ENCODE results near the gene GHRHR.

The GHRHR gene

GRCh38 chr7:30954914-30955313 lies 8.8 kb upstream of the GHRHR start:
- Histone ChIP-seq H3K27ac (no peak overlapping the region), H3K4me3 (no peak overlapping the region)

DNA sequence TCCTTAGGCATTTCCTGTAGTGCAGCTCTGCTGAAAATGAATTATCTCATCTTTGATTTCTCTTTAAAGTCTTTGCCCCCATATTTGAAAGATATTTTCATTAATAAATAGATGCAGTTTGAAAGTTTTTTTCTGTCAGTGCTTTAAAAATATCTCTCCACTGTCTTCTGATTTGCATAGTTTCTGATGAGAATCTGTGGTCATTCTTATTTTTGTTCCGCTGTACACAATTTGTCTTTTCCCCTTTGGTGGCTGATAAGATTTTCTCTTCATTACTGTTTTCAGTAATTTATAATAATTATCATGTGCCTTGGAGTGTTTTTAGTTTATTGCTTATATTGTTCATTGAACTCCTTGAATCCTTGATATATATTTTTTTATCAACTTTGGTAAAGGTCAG lies 7.0 kb upstream of the GHRHR start:
- no peak overlapping the region for H3K27ac ChIP-seq
- H3K4me3 ChIP-seq = no peak overlapping the region

DNA sequence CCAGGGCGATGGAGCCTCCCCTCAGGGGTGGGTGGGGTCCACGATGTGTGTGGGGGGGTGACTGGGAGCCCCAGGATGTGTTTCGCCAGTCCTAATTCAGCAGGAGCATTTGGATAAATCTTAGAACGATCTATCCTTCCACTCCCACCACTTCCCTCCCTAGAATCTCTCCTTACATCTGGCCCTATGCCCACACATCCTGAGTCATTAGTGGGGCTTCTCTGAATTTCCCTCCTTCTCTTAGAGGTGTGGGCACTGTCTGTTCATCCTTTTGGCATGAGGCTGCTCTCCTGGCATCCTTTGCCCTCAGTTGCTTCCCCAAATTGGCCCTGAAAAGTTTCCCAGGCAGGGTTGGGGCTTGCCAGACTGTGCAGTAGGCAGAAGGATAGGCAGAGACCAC lies 1.6 kb downstream of the GHRHR start:
- H3K4me3 ChIP-seq = no peak overlapping the region
- H3K27ac ChIP-seq = no peak overlapping the region

- H3K27ac ChIP-seq = no peak overlapping the region
- H3K4me3 ChIP-seq = no peak overlapping the region
Observed at GRCh38 chr7:30965883-30966282, 2.1 kb downstream of the GHRHR start.

GRCh38 chr7:30968294-30968693 lies 4.5 kb downstream of the GHRHR start:
- H3K4me3 ChIP-seq = no peak overlapping the region

GRCh38 chr7:30968747-30969603 lies 5.2 kb downstream of the GHRHR start:
- no peak overlapping the region for H3K4me3 ChIP-seq
- no peak overlapping the region for H3K27ac ChIP-seq

More at GRCh38 chr7:30968294-30968693, 4.5 kb downstream of the GHRHR start:
- no peak overlapping the region for H3K27ac ChIP-seq

- Histone ChIP-seq H3K4me3 (no peak overlapping the region), H3K27ac (no peak overlapping the region)
Observed at GRCh38 chr7:30969604-30969970, 5.8 kb downstream of the GHRHR start.

DNA sequence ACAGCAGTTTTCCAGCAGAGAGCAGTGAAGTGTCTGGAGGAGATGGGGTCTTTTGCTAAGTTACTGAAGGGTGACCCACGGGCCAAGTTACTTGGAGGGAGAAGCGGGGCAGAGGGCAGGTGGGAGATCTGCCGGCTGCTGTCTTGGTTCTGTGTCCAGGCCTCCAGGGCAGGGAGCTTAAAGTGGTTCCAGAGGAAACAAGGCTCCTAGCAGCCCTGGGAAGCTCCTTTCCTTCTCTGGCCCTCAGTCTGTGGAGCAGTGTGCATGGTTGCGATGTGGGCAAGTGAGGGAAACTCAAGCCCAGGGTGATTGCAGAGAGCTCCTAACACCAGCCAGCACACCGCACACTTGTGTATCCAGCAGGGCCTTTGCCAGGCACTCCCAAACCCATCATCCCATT lies 6.3 kb downstream of the GHRHR start:
- Histone ChIP-seq H3K27ac (no peak overlapping the region), H3K4me3 (no peak overlapping the region)

DNA sequence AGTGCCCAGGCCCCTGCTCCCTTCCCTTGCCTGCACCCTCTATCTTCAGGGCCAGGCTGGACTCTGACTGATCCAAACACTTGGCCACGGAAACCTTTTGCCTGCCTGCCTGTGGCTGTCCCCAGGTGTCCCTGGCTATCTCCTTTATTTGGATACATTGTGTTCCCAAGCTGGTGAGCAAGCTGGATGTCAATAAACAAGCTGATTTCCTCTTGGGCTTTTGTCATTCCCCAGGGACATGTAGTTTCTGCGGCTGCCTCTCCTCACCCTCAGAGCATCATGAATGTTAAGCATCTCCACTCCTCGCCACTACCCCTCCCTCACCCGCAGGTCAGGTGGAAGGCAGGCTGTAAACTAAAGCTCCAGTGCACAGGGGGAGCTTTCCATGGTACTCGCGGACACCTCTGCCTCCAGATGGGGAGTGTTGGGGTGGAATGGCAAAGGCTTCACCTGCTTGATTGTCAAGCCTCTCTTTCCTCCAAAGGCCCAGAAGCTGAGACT lies 6.9 kb downstream of the GHRHR start:
- no peak overlapping the region for H3K27ac ChIP-seq
- H3K4me3 ChIP-seq = no peak overlapping the region

GRCh38 chr7:30971440-30971839 lies 7.7 kb downstream of the GHRHR start:
- Histone ChIP-seq H3K27ac (no peak overlapping the region), H3K4me3 (no peak overlapping the region)

DNA sequence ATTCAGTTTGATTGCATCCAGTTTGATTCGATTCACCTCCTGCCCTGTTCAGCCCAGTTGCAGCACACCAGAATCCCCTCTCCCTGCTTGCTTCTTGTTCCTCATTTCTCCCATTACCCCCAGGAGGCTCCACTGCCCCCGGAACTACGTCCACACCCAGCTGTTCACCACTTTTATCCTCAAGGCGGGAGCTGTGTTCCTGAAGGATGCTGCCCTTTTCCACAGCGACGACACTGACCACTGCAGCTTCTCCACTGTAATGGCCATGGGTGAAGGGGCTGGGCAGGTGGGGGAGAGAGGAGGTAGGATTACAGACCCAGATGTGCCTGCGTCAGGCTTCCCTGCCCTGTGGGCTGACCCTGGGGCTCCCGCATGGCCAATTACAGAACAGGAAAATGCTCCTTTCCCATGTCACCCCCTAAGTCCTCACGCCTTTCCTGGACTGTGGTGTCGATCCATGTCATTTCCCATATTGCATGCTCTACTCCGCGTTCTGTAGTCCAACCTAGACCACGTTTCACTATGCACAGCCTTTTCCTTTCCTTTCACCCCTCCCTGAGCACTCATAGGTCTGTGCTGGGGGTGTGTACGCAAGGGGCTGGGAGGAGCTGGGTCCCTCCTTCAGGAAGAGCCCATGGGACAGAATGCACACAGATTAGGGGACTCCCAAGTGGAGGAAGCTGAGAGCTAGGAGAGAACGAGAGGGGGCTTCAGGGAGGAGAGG lies 8.2 kb downstream of the GHRHR start:
- Histone ChIP-seq H3K4me3 (no peak overlapping the region), H3K27ac (no peak overlapping the region)

DNA sequence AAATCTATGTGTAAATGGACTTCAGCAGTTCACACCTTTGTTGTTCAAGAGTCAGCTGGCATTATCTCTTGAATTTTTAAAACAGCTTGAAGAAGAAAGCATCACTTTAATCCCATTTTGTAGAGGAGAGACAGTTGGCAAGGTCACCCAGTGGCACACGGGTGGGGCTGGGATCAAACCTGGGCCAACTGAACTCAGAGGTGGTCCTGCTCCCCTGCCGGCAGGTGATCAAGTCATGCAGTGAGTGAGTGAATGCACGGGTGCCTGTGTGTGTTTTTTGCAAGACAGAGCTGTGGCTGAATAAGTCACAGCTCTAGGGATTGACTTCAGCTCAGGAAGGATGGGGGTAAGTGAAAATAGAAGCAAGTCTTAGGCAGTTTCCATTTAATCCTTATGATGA lies 9.5 kb downstream of the GHRHR start:
- H3K4me3 ChIP-seq = no peak overlapping the region
- no peak overlapping the region for H3K27ac ChIP-seq

DNA sequence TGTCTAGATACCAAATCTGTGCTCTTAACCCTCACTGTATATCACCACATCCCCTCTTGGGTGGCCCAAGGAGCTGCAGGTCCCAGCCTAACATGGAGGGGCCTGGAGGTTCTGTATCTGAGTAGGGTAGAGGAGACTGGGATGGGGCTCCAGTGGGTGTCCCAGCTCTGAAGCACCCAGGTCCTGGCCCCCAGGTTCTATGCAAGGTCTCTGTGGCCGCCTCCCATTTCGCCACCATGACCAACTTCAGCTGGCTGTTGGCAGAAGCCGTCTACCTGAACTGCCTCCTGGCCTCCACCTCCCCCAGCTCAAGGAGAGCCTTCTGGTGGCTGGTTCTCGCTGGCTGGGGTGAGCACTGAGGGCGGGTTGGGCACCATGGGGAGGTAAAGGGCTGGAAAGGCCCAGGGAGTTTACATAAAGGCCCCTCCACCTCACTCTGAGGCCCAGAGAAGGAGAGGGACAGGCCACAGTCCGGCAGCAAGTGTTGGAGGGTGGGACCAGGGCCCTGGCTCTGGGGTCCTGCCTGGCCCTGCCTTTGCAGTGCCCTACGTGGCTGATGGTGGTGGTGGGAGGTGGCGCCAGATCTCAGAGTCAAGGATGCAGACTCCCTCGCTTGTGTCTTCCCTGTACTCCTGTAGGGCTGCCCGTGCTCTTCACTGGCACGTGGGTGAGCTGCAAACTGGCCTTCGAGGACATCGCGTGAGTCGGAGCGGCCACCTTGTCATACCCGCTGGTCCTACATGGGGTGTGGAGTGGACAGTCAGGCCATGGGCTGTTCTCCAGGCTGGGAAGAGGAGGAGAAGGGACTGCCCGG lies 10.2 kb downstream of the GHRHR start:
- Histone ChIP-seq H3K27ac (no peak overlapping the region), H3K4me3 (no peak overlapping the region)

- H3K4me3 ChIP-seq = no peak overlapping the region
- no peak overlapping the region for H3K27ac ChIP-seq
Observed at GRCh38 chr7:30974605-30975255, 11.0 kb downstream of the GHRHR start.

DNA sequence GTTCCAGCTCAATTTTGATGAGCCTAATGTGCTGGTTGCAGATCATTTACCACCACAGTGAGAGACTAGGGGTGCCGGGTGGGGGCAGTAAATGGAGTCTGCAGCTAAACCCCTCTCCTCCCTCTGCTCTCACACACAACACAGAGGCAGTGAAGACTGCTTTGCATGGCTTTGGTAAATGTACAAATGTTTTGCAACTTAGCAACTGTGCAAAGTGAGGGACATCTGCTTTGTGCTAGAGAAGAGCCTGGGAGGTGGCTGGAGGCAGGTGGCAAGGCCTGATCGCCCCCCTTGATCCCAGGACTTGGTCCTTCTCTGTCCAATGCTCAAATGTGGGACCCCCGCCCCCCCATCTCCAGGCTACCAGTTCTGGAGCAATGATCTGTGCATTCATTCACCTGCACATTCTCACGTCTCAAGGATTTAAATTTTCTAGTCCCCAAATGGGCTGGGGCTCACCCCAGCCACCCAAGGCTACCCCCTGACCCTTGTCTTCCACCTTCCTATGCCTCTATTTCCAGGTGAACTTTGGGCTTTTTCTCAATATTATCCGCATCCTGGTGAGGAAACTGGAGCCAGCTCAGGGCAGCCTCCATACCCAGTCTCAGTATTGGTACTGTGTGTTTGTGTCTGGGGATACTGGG lies 11.6 kb downstream of the GHRHR start:
- Histone ChIP-seq H3K4me3 (no peak overlapping the region), H3K27ac (no peak overlapping the region)

GRCh38 chr7:30976381-30976780 lies 12.6 kb downstream of the GHRHR start:
- Histone ChIP-seq H3K4me3 (no peak overlapping the region), H3K27ac (no peak overlapping the region)

GRCh38 chr7:30977222-30977621 lies 13.5 kb downstream of the GHRHR start:
- Histone ChIP-seq H3K27ac (no peak overlapping the region), H3K4me3 (no peak overlapping the region)

DNA sequence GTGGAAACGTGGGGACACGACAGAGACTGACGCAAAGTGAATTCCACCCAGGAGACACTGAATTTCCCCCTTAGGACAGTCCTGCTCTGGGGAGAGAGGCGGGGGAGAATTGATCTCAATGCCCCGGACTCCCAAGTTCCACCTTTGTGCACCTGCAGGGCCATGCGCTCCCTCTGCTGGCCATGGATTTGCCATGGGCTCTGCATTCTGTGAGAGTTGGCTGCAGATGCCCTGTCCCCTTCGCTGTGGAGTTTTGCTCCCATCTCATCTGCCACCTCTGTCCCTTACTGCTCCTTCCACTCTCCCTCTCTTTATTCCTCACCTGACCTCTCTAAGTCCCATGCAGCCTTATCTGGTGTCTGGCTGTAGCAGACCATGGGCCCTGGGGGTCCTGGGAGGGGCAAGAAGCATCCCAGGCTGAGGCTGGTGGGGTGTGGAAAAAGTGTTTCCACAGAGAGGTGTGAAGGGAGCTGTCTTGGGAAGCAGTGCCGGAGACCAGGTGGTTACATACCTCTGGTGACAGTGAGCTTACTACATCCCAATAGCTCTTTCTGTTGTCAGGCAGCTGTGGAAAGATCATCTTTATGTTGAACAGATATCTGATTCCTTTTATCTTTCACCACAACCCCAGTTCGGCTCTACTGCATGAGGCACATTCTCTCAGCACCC lies 14.3 kb downstream of the GHRHR start:
- no peak overlapping the region for H3K4me3 ChIP-seq
- H3K27ac ChIP-seq = no peak overlapping the region

- Histone ChIP-seq H3K4me3 (no peak overlapping the region), H3K27ac (no peak overlapping the region)
Observed at GRCh38 chr7:30979027-30979426, 15.3 kb downstream of the GHRHR start.
